Activated CD4-positive, alpha-beta T cell treated with anti-CD3 and anti-CD28 coated beads, Interleukin-2, amount 10 ng/mL, durations not matched to agents 7 days and 5 days (primary cell): Measurements from ENCODE around the gene FRMPD2. TPM values are rescaled to one million over a fixed set of nuclear protein-coding genes. Genes with fewer than 3 reads are reported as not detected.

ENCODE experiments used
- CTCF ChIA-PET: fragments of 350-600 bp; sonication (Branson Sonifier 250); formaldehyde crosslinking; loops from one replicate; lab custom pipeline; 2021; ENCODE audit warnings: antibody characterized with exemption; lab: Charles Lee
- POLR2A ChIA-PET: fragments of 350-600 bp; sonication (Branson Sonifier 250); formaldehyde crosslinking; loops from one replicate; lab custom pipeline; 2021; ENCODE audit warnings: antibody characterized with exemption; lab: Charles Lee
- DNase-seq: peaks from one replicate; pipeline ENCODE4 v3.0.0-alpha.2; 2020
- H3K27ac Mint-ChIP-seq: one replicate; pipeline ENCODE4 v1.8.0; 2021; ENCODE audit warnings: mild to moderate bottlenecking, moderate library complexity, mixed read lengths
- H3K27me3 Mint-ChIP-seq: one replicate; pipeline ENCODE4 v1.8.0; 2021; ENCODE audit warnings: mixed read lengths
- H3K36me3 Mint-ChIP-seq: one replicate; pipeline ENCODE4 v1.8.0; 2021; ENCODE audit warnings: low read depth, mixed read lengths
- H3K4me1 Mint-ChIP-seq: one replicate; pipeline ENCODE4 v1.8.0; 2021; ENCODE audit warnings: mixed read lengths
- H3K4me3 Mint-ChIP-seq: one replicate; pipeline ENCODE4 v1.8.0; 2021; ENCODE audit warnings: mild to moderate bottlenecking, moderate library complexity, mixed read lengths
- H3K9me3 Mint-ChIP-seq: one replicate; pipeline ENCODE4 v1.8.0; 2021; ENCODE audit warnings: mixed read lengths
- total RNA-seq, 2 experiments: library from RNA; stranded (reverse); gene quantifications; one replicate each; pipeline ENCODE4 v1.2.3, GENCODE V29; 2021

Gene FRMPD2
- total RNA-seq, 2 experiments from 2014 or later = not detected

DNA sequence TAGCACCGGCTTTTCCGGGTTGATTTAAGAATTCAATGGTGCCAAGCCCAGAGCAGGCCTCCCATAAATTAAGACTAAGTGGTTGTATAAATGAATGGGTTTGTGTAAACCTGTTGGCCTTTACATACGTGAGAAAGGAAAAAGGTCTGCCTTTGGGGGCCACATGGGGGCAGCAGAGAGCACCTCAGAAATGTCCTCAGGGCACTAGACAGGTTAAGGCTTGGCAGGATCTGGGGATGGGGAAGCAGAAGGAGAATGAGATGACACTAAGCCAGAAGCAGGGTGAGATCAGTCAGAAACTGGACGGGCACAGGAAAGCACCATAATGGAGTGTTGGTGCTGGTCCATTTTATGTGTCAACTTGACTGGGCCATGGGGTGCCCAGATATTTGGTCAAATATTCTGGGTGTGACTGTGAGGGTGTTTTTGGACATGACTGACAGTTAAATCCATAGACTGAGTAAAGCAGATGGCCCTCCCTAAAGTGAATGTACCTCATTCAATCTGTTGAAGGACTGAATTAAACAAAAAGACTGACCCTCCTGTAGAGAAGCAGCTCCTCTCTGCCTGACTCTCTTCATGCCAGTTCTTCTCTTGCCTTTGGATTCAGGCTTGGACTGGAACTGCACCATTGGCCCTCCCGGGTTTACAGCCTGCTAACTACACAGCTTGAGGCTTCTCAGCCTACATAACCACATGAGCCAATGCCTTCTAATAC lies 58.9 kb downstream of the FRMPD2 start:
- no peaks in the 10 kb centered on the region for H3K36me3 Mint-ChIP-seq
- peaks cover 8% of the 10 kb centered on the region for H3K27me3 Mint-ChIP-seq
- H3K4me1 Mint-ChIP-seq = no peaks in the 10 kb centered on the region
- H3K4me3 Mint-ChIP-seq = no peak overlapping the region
- peak; percentile 51 for DNase-seq
- ChIA-PET POLR2A (no interaction called here), CTCF (interaction anchor here (1.3 kb wide), 1 partner anchor 20 kb away, joined by 3 read pairs; no protein-coding TSS in a partner anchor)
- peaks cover 2% of the 10 kb centered on the region for H3K9me3 Mint-ChIP-seq
- H3K27ac Mint-ChIP-seq = peak overlapping the region; percentile 11

DNA sequence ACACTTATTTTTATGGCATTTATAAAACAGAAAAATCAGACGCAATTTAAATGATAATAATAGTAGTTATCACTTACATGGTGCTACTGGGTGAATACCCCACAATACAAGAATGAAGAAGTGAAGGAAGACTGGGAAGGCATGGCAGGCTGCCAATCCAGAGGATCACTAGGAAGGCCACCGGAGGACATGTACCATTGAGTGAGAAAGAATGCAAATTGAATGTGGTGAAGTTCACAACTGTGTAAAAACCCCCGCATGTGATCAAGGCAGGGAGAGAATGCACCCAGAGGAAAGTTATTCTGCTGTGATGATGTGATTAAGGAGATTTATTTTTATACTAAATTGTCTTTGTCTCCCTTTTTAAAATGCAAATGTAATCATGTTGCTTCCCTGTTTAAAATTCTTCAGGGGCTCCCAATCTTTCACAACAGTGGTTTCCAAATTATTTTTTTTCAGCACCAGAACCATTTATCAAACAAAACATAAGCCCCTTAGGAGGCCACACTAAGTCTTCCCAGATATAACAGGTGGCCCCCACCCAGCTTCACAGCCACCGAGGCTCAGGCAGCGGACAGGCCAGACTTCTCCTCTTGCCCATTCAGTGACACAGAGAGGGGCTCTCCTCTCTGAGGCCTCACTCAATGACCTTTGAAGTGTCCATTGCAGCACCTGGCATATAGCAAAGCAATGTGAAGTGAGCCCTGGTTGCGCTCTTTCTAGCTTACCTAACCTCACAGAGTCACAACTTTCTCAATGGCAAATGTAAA lies 59.6 kb downstream of the FRMPD2 start:
- H3K4me3 Mint-ChIP-seq = no peak overlapping the region
- DNase-seq = no peak
- POLR2A ChIA-PET = no interaction called here
- H3K27me3 Mint-ChIP-seq = peaks cover 7% of the 10 kb centered on the region
- CTCF ChIA-PET = no interaction called here
- no peak overlapping the region for H3K27ac Mint-ChIP-seq
- no peaks in the 10 kb centered on the region for H3K36me3 Mint-ChIP-seq
- peaks cover 2% of the 10 kb centered on the region for H3K9me3 Mint-ChIP-seq
- H3K4me1 Mint-ChIP-seq = no peaks in the 10 kb centered on the region

DNA sequence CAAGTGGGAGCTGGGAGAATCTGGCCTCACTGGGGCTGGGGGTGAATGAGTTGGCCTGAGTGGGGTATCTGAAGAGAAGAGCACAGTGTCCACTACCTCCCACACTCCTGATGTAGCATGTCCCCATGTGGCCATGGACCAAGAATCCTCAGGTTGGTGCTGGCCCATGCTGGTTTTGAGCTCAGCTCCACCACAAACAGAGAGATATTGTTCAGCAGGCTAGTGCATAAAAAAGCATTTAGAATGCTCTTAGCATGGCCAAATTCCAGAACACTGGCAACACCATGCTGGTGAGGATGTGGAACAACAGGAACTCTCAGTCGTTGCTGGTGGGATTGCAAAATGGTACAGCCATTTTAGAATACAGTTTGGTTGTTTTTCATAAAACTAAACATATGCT lies 61.4 kb downstream of the FRMPD2 start:
- Mint-ChIP-seq H3K36me3 (no peaks in the 10 kb centered on the region), H3K27ac (no peak overlapping the region), H3K27me3 (peaks cover 5% of the 10 kb centered on the region), H3K4me1 (no peaks in the 10 kb centered on the region), H3K9me3 (peaks cover 2% of the 10 kb centered on the region), H3K4me3 (no peak overlapping the region)
- ChIA-PET POLR2A (no interaction called here), CTCF (no interaction called here)
- no peak for DNase-seq

DNA sequence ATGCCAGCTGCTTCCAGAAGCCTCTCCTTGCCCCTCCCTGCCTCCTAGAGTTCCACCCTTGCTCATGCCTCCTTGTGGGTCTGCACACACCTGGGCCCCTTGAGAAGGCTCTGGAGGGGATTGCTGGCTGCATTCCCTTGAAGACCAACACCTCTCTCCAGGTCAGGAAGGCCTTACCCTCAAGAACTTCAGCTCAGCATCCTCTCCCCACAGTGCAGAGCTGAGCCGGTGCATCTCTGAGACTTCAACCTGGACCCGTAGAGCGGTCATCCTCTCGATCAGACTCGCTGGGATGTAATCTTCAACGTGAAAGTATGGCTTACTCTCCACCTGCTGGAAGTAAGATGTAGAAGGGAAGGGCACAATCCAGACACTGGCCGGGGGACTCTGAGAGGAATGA lies 62.7 kb downstream of the FRMPD2 start:
- POLR2A ChIA-PET = no interaction called here
- no peak for DNase-seq

DNA sequence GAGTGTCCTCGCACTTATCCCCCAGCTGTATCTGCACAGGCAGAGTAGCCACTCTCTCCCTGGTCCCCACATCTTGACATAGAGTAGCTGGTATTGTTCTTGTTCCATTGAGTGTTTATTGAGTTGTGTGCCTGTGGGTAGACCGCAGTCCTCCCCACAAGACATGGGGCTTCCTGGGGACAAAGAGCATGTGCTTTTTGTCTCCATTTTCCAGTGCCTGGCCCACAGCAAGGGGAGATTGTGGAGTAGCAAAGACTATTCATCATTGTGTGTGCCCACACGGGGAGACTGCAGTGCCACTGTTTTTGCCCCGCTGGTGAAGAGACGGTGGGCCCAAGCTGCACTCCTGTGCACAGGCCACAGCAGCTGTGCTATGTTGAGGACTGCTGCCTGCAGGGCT lies 63.5 kb downstream of the FRMPD2 start:
- no peak for DNase-seq
- POLR2A ChIA-PET = no interaction called here
- Mint-ChIP-seq H3K9me3 (peaks cover 2% of the 10 kb centered on the region), H3K4me3 (no peak overlapping the region), H3K27ac (no peak overlapping the region), H3K4me1 (no peaks in the 10 kb centered on the region), H3K27me3 (peaks cover 5% of the 10 kb centered on the region), H3K36me3 (no peaks in the 10 kb centered on the region)
- CTCF ChIA-PET = no interaction called here

More for the DNA sequence above, 62.7 kb downstream of the FRMPD2 start:
- H3K36me3 Mint-ChIP-seq = no peaks in the 10 kb centered on the region
- H3K27me3 Mint-ChIP-seq = peaks cover 5% of the 10 kb centered on the region
- H3K4me1 Mint-ChIP-seq = no peaks in the 10 kb centered on the region
- H3K27ac Mint-ChIP-seq = no peak overlapping the region
- peaks cover 2% of the 10 kb centered on the region for H3K9me3 Mint-ChIP-seq
- no peak overlapping the region for H3K4me3 Mint-ChIP-seq
- CTCF ChIA-PET = no interaction called here

DNA sequence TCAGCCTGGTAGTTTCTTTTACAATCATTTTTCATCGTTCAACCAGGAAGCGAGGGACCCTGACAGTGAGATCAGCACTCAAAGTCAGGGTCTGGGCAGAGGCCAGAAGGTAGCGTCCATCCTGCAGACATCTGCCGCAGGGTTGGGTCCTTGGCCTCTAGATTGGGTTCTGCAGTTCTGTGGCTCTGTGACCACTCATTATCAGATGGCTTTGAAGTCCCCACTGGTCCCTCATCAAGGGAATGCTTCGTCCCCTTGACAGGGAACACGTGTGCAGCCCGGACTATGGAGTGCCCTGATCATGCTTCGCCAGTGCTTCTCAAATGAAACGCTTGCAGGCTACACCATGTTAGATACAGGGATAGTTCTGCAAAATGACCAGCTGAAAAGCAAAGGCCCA lies 64.1 kb downstream of the FRMPD2 start:
- Mint-ChIP-seq H3K36me3 (no peaks in the 10 kb centered on the region), H3K27ac (no peak overlapping the region), H3K4me1 (no peaks in the 10 kb centered on the region), H3K9me3 (no peaks in the 10 kb centered on the region), H3K27me3 (peaks cover 5% of the 10 kb centered on the region), H3K4me3 (no peak overlapping the region)
- ChIA-PET POLR2A (no interaction called here), CTCF (no interaction called here)
- DNase-seq = no peak

DNA sequence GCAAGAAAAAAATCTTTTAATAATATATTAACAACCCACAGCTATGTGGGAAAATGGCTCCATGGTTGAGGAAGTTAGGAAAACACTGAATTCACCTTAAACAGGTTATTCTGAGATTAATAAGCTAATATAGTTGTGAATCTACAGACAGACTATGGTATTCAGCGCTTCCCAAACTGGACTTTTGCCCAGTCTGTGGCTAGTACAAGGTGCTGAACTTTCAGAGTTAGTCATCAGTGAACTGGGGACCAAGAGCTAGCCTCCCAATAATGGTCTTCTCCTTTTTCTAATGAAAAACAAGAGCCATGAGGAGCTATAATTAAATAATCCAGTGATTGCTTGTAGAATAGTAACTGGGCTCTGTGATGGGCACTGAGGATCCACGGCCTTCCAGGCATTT lies 65.3 kb downstream of the FRMPD2 start:
- ChIA-PET CTCF (no interaction called here), POLR2A (no interaction called here)
- no peaks in the 10 kb centered on the region for H3K9me3 Mint-ChIP-seq
- peaks cover 5% of the 10 kb centered on the region for H3K27me3 Mint-ChIP-seq
- no peak overlapping the region for H3K4me3 Mint-ChIP-seq
- H3K36me3 Mint-ChIP-seq = no peaks in the 10 kb centered on the region
- no peak for DNase-seq
- no peak overlapping the region for H3K27ac Mint-ChIP-seq
- no peaks in the 10 kb centered on the region for H3K4me1 Mint-ChIP-seq

DNA sequence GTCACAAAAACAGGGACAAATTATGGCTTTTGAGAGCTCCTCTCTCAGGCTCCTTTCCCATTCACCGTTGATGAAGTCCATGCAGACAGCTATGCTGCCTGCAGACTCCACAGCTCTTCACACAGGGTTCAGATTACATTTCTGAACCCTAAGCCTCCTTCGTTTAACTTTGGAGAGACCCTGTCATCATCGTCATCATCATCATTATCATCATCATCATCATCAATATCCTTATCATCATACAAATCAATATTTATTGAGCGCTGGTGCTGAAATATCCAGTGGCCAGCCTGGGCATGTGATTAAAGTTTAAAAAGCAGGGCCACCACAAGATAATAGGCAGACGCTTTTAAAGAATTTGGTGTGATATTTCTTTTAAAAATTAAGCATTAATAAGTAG lies 66.6 kb downstream of the FRMPD2 start:
- H3K4me3 Mint-ChIP-seq = no peak overlapping the region
- POLR2A ChIA-PET = no interaction called here
- H3K36me3 Mint-ChIP-seq = no peaks in the 10 kb centered on the region
- no peaks in the 10 kb centered on the region for H3K4me1 Mint-ChIP-seq
- CTCF ChIA-PET = no interaction called here
- no peaks in the 10 kb centered on the region for H3K9me3 Mint-ChIP-seq
- no peak for DNase-seq
- no peak overlapping the region for H3K27ac Mint-ChIP-seq
- H3K27me3 Mint-ChIP-seq = no peaks in the 10 kb centered on the region

DNA sequence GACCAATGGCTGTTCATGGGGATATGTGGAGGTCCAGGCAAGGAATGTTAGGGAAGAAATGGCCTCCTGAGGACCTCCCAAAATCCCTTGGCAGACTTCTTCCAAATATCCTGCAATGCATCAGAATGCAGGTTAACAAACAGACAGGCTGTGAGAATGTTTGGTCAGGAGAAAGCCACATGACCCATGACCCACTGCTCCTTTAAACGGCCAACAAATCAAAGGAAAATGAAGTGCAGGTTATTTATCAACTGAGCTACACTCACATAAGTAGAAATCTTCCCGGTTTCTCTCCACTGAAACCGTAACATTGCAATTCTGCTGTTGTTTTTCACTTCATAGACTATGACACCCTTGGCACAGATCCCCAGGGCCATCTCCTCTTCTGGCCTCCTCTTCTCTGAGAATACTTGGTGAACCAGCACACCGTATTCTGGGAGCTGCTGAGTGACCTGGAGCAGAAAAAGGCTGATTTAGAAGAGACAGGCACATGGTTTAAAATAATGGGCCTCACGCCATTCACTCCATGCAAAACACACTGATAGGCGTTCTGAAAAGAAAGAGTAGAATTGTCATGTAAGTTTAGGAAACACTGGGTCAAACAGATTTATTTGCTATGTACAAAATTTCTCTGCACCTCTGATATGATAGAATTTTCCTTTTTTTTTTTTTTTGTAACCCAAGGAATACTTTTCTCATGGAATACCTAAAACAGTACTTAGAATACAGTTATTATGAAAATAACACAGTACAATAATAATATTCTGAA lies 67.8 kb downstream of the FRMPD2 start:
- Mint-ChIP-seq H3K9me3 (no peaks in the 10 kb centered on the region), H3K36me3 (no peaks in the 10 kb centered on the region), H3K27me3 (no peaks in the 10 kb centered on the region), H3K4me3 (no peak overlapping the region), H3K4me1 (no peaks in the 10 kb centered on the region), H3K27ac (no peak overlapping the region)
- POLR2A ChIA-PET = no interaction called here
- CTCF ChIA-PET = no interaction called here
- no peak for DNase-seq

DNA sequence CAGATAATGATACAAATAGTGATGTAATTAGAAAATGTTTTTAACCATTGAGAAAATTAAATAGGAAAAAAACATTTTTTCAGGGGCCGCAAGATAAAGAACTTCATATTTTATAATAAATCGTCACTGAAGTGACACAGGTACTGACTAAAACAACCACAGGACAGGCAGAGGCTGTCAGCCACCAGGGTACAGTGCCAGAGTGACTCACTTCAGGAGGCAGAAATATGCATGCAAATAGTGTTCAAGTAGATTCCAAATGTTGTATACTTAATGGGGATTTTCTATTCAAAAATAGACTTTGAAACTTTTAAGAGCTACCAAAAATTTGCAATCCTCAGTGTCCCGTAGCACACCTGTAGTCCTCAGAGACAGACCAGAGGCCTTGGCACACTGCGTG lies 68.6 kb downstream of the FRMPD2 start:
- CTCF ChIA-PET = no interaction called here
- H3K4me1 Mint-ChIP-seq = no peaks in the 10 kb centered on the region
- no peaks in the 10 kb centered on the region for H3K9me3 Mint-ChIP-seq
- no peaks in the 10 kb centered on the region for H3K36me3 Mint-ChIP-seq
- DNase-seq = no peak
- POLR2A ChIA-PET = no interaction called here
- no peaks in the 10 kb centered on the region for H3K27me3 Mint-ChIP-seq
- H3K27ac Mint-ChIP-seq = no peak overlapping the region
- H3K4me3 Mint-ChIP-seq = no peak overlapping the region

DNA sequence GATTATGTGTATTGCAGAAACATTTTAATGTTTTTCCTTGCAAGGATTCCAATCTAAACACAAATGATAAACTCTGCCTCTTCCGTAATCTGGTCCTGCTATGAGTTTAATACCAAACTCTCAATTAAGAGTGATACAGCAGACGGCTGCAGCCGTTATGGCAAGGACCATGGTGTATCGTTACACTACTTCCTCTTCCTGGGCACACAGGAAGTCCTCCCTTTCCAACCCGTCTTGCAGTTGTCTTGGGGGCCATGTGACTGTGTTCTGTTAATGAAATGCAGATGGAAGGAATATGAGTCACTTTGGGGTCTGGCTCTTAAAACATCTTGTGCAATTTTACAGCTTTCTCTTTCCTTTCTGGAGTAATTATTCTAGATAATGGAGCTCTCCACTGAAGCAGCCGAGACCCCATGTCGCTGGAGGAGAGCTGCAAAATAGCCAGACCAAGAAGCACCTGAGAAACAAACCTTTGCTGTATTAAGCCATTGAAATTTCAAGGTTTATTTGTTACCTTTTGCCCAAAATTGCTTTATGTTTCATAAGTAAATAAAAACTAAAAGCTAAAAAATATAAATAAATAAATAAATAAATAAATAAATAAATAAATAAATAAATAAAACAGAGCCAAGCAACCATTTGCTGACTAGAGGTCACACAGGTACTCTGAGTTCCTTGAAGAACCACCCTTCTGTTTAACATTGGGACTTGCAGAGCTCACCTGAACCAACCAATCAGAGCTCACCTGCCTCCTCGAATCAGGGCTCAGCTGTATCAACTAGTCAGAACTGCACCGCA lies 74.7 kb downstream of the FRMPD2 start:
- Mint-ChIP-seq H3K9me3 (peaks cover 3% of the 10 kb centered on the region), H3K27ac (no peak overlapping the region), H3K27me3 (no peaks in the 10 kb centered on the region), H3K36me3 (no peaks in the 10 kb centered on the region), H3K4me3 (no peak overlapping the region), H3K4me1 (peaks cover 3% of the 10 kb centered on the region)
- no peak for DNase-seq
- ChIA-PET POLR2A (no interaction called here), CTCF (no interaction called here)

DNA sequence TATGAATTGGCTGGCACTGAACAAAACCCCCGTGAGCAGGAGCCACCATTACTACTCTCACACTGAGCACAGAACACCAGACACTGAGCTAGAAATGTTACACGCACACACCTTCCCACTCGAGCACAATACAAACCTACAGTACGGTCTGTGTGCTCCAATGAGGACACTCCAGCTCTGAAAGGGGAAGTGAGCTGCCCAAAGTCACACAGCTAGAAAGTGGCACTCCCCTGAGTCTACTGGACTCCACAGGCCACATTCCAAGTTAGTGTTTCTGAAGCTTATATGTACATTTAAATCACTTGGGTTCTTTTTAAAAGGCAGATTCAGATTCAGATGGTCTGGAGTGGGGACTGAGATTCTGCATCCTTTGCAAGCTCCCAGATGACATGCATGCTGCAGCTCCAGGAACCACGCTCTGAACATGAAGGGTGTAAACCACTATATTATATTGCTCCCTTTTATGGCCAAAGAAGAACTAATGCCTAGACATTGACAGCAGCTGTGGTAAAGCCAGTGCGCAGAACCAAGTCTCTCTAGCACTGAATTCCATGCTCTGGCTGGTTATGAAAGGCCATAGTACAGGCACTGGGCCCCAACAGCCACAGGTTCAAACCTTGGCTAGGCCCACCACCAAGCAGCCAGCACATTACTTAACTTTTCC lies 77.1 kb downstream of the FRMPD2 start:
- no peak for DNase-seq
- H3K27me3 Mint-ChIP-seq = peaks cover 2% of the 10 kb centered on the region

More for the DNA sequence above, 77.1 kb downstream of the FRMPD2 start:
- POLR2A ChIA-PET = no interaction called here
- H3K4me1 Mint-ChIP-seq = peaks cover 3% of the 10 kb centered on the region
- no peak overlapping the region for H3K27ac Mint-ChIP-seq
- CTCF ChIA-PET = no interaction called here
- peaks cover 3% of the 10 kb centered on the region for H3K9me3 Mint-ChIP-seq
- no peak overlapping the region for H3K4me3 Mint-ChIP-seq
- H3K36me3 Mint-ChIP-seq = no peaks in the 10 kb centered on the region
